Trophoblast cell (in vitro differentiated cells and primary cell): ENCODE results near the gene DNAJB6. TPM values are rescaled to one million over a fixed set of nuclear protein-coding genes. Genes with fewer than 3 reads are reported as not detected.

Experiments
- DNase-seq, 2 donors: peaks; one replicate each; pipeline ENCODE4 v3.0.0-alpha.2; 2016
- H2AFZ ChIP-seq: 2 replicates; pipeline ENCODE4 v1.6.1; 2013; ENCODE audit warnings: low read length, moderate library complexity, mild to moderate bottlenecking; ENCODE audit not compliant: insufficient read depth, poor library complexity
- H2AK5ac ChIP-seq: 2 replicates; pipeline ENCODE4 v1.6.1; 2013; ENCODE audit warnings: mild to moderate bottlenecking, low read length
- H2BK120ac ChIP-seq: 2 replicates; pipeline ENCODE4 v1.6.1; 2013; ENCODE audit warnings: low read length, mild to moderate bottlenecking, moderate library complexity; ENCODE audit not compliant: insufficient read depth, poor library complexity
- H2BK12ac ChIP-seq: 2 replicates; pipeline ENCODE4 v1.6.1; 2013; ENCODE audit warnings: mild to moderate bottlenecking, low read length, moderate library complexity
- H2BK5ac ChIP-seq: 2 replicates; pipeline ENCODE4 v1.6.1; 2013; ENCODE audit warnings: low read length, low read depth, moderate library complexity, mild to moderate bottlenecking; ENCODE audit not compliant: poor library complexity
- H3K14ac ChIP-seq: 2 replicates; pipeline ENCODE4 v1.6.1; 2013; ENCODE audit warnings: mild to moderate bottlenecking, low read length
- H3K18ac ChIP-seq: 2 replicates; pipeline ENCODE4 v1.6.1; 2013; ENCODE audit warnings: mild to moderate bottlenecking, low read length
- H3K23ac ChIP-seq: 2 replicates; pipeline ENCODE4 v1.6.1; 2013; ENCODE audit warnings: low read length
- H3K27ac ChIP-seq: 2 replicates; pipeline ENCODE4 v1.5.1; 2013; ENCODE audit warnings: low read depth, mild to moderate bottlenecking, inconsistent platforms, low read length, moderate library complexity
- H3K27me3 ChIP-seq: 2 replicates; pipeline ENCODE4 v1.6.1; 2013; ENCODE audit warnings: inconsistent platforms, mild to moderate bottlenecking, low read length, moderate library complexity; ENCODE audit not compliant: insufficient read depth
- H3K36me3 ChIP-seq, 2 experiments: 1 replicate in 1 of 2; 2 replicates in 1 of 2; pipeline ENCODE4 v1.6.1; 2013; ENCODE audit warnings: low read length in 2 of 2, mild to moderate bottlenecking in 2 of 2, moderate library complexity in 1 of 2; ENCODE audit not compliant: insufficient read depth in 2 of 2, control insufficient read depth in 1 of 2
- H3K4ac ChIP-seq: 2 replicates; pipeline ENCODE4 v1.6.1; 2013; ENCODE audit warnings: low read depth, mild to moderate bottlenecking, low read length, moderate library complexity
- H3K4me1 ChIP-seq, 2 experiments: 1 replicate in 1 of 2; 2 replicates in 1 of 2; pipeline ENCODE4 v1.6.1; 2013; ENCODE audit warnings: low read length in 2 of 2, mild to moderate bottlenecking in 2 of 2, moderate library complexity in 1 of 2; ENCODE audit not compliant: insufficient read depth in 2 of 2, control insufficient read depth in 1 of 2
- H3K4me2 ChIP-seq: 2 replicates; pipeline ENCODE4 v1.6.1; 2013; ENCODE audit warnings: inconsistent platforms, mild to moderate bottlenecking, low read length, moderate library complexity
- H3K4me3 ChIP-seq: 2 replicates; pipeline ENCODE4 v1.5.1; 2013; ENCODE audit warnings: mild to moderate bottlenecking, low read depth, low read length, inconsistent platforms
- H3K79me1 ChIP-seq: one replicate; pipeline ENCODE4 v1.6.1; 2013; ENCODE audit warnings: low read length
- H3K79me2 ChIP-seq: 2 replicates; pipeline ENCODE4 v1.6.1; 2013; ENCODE audit warnings: low read length, mild to moderate bottlenecking; ENCODE audit not compliant: control insufficient read depth, insufficient read depth, poor library complexity
- H3K9ac ChIP-seq: 2 replicates; pipeline ENCODE4 v1.6.1; 2013; ENCODE audit warnings: mild to moderate bottlenecking, low read length
- H3K9me3 ChIP-seq: 2 replicates; pipeline ENCODE4 v1.6.1; 2013; ENCODE audit warnings: low read depth, mild to moderate bottlenecking, control low read depth, inconsistent platforms, low read length; ENCODE audit not compliant: insufficient read depth
- H4K12ac ChIP-seq: 2 replicates; pipeline ENCODE4 v1.6.1; 2013; ENCODE audit warnings: low read depth, mild to moderate bottlenecking, low read length, moderate library complexity
- H4K8ac ChIP-seq: 2 replicates; pipeline ENCODE4 v1.6.1; 2013; ENCODE audit warnings: low read depth, mild to moderate bottlenecking, low read length, moderate library complexity
- H4K91ac ChIP-seq: one replicate; pipeline ENCODE4 v1.6.1; 2013; ENCODE audit warnings: low read depth, mild to moderate bottlenecking, low read length, moderate library complexity
- WGBS: extraction: QIAGEN DNeasy Blood & Tissue Kit; methylation state at CpG from one replicate; pipeline ENCODE4 v1.1.7; 2013; ENCODE audit warnings: missing lambda C conversion rate; ENCODE audit not compliant: insufficient read length, insufficient coverage; ENCODE audit errors: extremely low coverage; 5-methylcytosine and 5-hydroxymethylcytosine counted together
- polyA plus RNA-seq: library from polyadenylated mRNA; stranded (reverse); fragments of 200-250 nt; gene quantifications from 2 replicates; pipeline ENCODE4 v1.2.3, GENCODE V29; 2013

The DNAJB6 gene
- polyA plus RNA-seq: 169 and 171 TPM in 2 replicates

DNA sequence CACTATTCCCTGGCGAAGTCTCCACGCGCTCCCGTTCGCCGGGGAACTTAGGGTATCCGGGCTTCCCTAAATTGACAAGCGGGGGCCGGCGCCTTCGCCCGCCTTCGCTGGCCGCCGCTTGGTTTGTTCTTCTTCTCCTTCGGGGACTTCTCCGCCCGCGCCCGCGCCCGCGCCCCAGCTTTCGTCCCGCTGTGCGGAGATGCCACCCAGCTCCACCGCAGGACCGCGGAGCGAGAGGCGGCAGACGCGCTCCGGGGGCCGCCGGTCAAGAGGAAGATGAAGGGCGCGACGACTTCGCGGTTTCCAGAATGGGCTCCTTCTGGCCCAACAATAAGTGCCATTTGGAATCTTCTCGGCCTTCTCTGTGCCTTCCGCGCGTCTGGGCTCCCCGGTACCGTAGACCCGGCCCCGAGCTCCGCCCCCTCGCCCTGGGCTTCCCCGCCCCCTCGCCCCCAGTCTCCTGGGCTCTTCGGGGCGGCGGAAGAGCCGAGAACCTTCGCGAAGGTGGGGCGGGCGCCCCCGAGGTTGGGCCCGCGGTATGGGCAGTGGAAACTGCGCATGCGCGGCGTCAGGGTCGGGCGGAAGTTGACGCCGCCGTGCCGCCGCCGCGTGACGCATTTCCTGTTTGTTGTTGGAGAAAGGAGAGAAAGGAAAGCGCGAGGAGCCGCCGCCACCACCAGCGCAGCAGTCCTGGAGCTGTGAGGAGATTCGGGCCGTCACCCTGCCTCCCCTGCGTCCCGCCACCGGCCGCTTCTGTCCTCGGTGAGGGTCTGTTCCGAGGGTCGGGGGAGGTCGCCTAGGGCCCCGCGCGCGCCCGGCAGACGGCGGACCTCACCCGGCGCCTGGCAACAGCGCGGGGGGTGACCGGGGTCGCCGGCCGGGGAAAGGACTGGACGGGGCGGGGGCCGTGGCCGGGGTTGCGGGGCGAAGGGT lies at the start of gene DNAJB6:
Gene DNAJB6, plus strand, starts transcription at position 622 of the 933 bp plus-strand sequence. CDS start 21,569 bp downstream, outside the sequence.
- Histone ChIP-seq H2AK5ac (peak within 1 kb of the TSS; percentile 36), H3K4me3 (peak within 1 kb of the TSS; percentile 85), H3K4ac (peak within 1 kb of the TSS; percentile 93), H3K79me1 (peaks cover 7% of the 10 kb centered on the region), H3K14ac (peak within 1 kb of the TSS; percentile 97), H2AFZ (peak within 1 kb of the TSS; percentile 97), H3K27me3 (no peaks in the 10 kb centered on the region), H2BK120ac (peak within 1 kb of the TSS; percentile 94), H3K79me2 (peaks cover 25% of the 10 kb centered on the region), H2BK12ac (peak within 1 kb of the TSS; percentile 34), H3K9ac (peak within 1 kb of the TSS; percentile 85), H3K4me2 (peak within 1 kb of the TSS; percentile 98), H4K12ac (peak within 1 kb of the TSS; percentile 97), H2BK5ac (peak within 1 kb of the TSS; percentile 78), H4K8ac (peak within 1 kb of the TSS; percentile 99), H3K18ac (peak within 1 kb of the TSS; percentile 94), H4K91ac (peak within 1 kb of the TSS; percentile 94), H3K23ac (no peak within 1 kb of the TSS), H3K9me3 (no peaks in the 10 kb centered on the region), H3K4me1 (peaks cover 6 to 7% of the 10 kb centered on the region in 2 experiments), H3K27ac (peak within 1 kb of the TSS; percentile 92), H3K36me3 (peaks cover 0 to 6% of the 10 kb centered on the region in 2 experiments)
- DNase-seq: peak; percentile 91 to 95
- no CpG with 5 or more reads among the region's 114 CpGs for WGBS

GRCh38 chr7:157291404-157292080 lies 45.3 kb upstream of the DNAJB6 start:
- Histone ChIP-seq H3K27ac (no peak overlapping the region), H3K79me2 (no peaks in the 10 kb centered on the region), H2BK120ac (no peak overlapping the region), H3K9me3 (peaks cover 10% of the 10 kb centered on the region), H2AK5ac (no peak overlapping the region), H2AFZ (no peak overlapping the region), H3K4ac (no peak overlapping the region), H3K18ac (no peak overlapping the region), H3K36me3 (no peaks in the 10 kb centered on the region), H3K4me3 (no peak overlapping the region), H3K23ac (no peak overlapping the region), H4K12ac (no peak overlapping the region), H3K27me3 (no peaks in the 10 kb centered on the region), H4K8ac (no peak overlapping the region), H2BK5ac (no peak overlapping the region), H3K79me1 (no peaks in the 10 kb centered on the region), H2BK12ac (no peak overlapping the region), H3K9ac (no peak overlapping the region), H4K91ac (no peak overlapping the region), H3K4me2 (no peak overlapping the region), H3K14ac (no peak overlapping the region), H3K4me1 (peaks cover 0 to 6% of the 10 kb centered on the region in 2 experiments)
- WGBS: no CpG with 5 or more reads among the region's 29 CpGs
- DNase-seq: peak in 1 of 2 donors; percentile 50

DNA sequence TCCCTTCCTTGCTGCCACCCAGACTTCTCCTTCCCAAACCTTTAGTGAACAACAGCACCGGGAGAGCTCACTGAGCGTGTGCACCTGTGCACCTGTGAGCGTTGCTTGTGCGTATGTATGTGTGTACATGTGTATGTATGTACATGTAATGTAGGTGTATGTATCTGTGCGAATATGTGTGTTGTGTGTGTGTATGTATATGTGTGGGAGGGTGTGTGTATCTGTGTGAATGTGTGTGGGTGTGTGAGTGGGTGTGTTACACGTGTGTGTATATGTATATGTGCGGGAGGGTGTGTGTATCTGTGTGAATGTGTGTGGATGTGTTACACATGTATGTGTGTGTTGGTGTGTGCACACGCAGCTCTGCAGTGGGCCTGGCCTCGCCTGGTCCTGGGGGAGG lies 44.5 kb upstream of the DNAJB6 start:
- no CpG with 5 or more reads among the region's 9 CpGs for whole genome bisulfite sequencing
- DNase-seq: no peak
- Histone ChIP-seq H3K4me3 (no peak overlapping the region), H3K9me3 (peaks cover 8% of the 10 kb centered on the region), H3K23ac (no peak overlapping the region), H3K14ac (no peak overlapping the region), H2BK120ac (no peak overlapping the region), H3K79me2 (no peaks in the 10 kb centered on the region), H3K27ac (no peak overlapping the region), H3K4ac (no peak overlapping the region), H4K12ac (no peak overlapping the region), H2BK5ac (no peak overlapping the region), H3K4me1 (peaks cover 0 to 6% of the 10 kb centered on the region in 2 experiments), H2BK12ac (no peak overlapping the region), H2AK5ac (no peak overlapping the region), H2AFZ (no peak overlapping the region), H3K18ac (no peak overlapping the region), H3K36me3 (no peaks in the 10 kb centered on the region), H4K91ac (no peak overlapping the region), H3K27me3 (no peaks in the 10 kb centered on the region), H3K79me1 (no peaks in the 10 kb centered on the region), H4K8ac (no peak overlapping the region), H3K4me2 (no peak overlapping the region), H3K9ac (no peak overlapping the region)

GRCh38 chr7:157292770-157293412 lies 43.9 kb upstream of the DNAJB6 start:
- Histone ChIP-seq H3K79me1 (no peaks in the 10 kb centered on the region), H3K4me2 (no peak overlapping the region), H2BK5ac (no peak overlapping the region), H3K4ac (no peak overlapping the region), H3K18ac (no peak overlapping the region), H4K8ac (no peak overlapping the region), H3K23ac (no peak overlapping the region), H2BK12ac (no peak overlapping the region), H3K27ac (no peak overlapping the region), H3K14ac (peak overlapping the region; percentile 7), H3K9ac (no peak overlapping the region), H4K91ac (no peak overlapping the region), H4K12ac (no peak overlapping the region), H3K79me2 (no peaks in the 10 kb centered on the region), H3K36me3 (no peaks in the 10 kb centered on the region), H3K9me3 (peaks cover 8% of the 10 kb centered on the region), H3K4me1 (peaks cover 0 to 6% of the 10 kb centered on the region in 2 experiments), H3K4me3 (no peak overlapping the region), H2AK5ac (no peak overlapping the region), H2BK120ac (no peak overlapping the region), H2AFZ (no peak overlapping the region), H3K27me3 (no peaks in the 10 kb centered on the region)
- DNase-seq: peak; percentile 45 to 57
- WGBS: no CpG with 5 or more reads among the region's 32 CpGs
